ENCODE measurements around the gene AKAP10.
"Not testable (repeated sequence)": the region's sequence is repeated elsewhere in the genome, so short reads cannot be mapped to it uniquely, and the experiment has no call there.

The AKAP10 gene

GRCh38 chr17:19978209-19978802 is 678 bp upstream of the AKAP10 start:
- DNase-seq = no peak

GRCh38 chr17:19975601-19976000 is 2.0 kb downstream of the AKAP10 start:
- DNase-seq = no peak

DNA sequence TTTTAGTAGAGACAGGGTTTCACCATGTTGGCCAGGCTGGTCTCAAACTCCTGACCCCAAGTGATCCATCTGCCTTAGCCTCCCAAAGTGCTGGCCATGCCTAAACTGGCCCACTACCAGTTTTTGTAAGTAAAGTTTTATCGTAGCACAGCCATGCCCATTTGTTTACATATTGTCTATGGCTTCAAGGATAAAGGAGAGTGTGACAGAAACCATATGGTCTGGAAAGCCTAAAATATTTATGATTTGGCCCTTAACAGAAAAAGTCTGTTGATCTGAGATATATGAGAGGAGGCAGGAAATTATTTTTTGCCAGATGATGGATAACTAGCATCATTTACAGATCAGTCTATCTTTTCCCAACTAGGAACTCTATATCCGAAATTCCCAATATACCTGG is 4.5 kb downstream of the AKAP10 start:
- DNase-seq = no peak

- not testable (repeated sequence) for DNase-seq
Observed at GRCh38 chr17:19962954-19963353, 14.7 kb downstream of the AKAP10 start.

DNA sequence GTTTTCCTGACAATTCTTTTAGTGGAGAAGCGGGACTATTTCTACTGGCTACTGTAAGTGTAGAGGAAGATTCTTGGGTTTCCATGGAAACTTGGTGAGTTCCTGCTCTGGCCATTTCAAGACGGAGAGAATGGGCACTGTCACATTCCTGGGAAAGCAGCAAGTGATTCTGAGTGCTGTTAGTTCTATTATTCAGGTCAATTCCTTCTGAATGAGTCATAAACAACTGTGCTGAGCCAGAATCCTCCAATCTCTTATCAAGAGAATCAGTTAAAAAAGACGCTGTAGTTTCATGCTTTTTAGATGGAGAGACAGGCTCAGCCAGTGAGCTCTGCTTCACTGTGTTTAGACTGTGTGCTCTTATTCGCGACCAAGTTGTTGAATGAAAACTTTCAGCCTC is 19.6 kb downstream of the AKAP10 start:
- DNase-seq = no peak

GRCh38 chr17:19955099-19955498 is 22.5 kb downstream of the AKAP10 start:
- DNase-seq = no peak

GRCh38 chr17:19951411-19951810 is 26.2 kb downstream of the AKAP10 start:
- not testable (repeated sequence) for DNase-seq

- not testable (repeated sequence) for DNase-seq
Observed at GRCh38 chr17:19950624-19951195, 26.9 kb downstream of the AKAP10 start.

GRCh38 chr17:19948116-19948943 is 29.3 kb downstream of the AKAP10 start:
- DNase-seq = no peak

GRCh38 chr17:19946921-19947320 is 30.7 kb downstream of the AKAP10 start:
- DNase-seq = no peak

DNA sequence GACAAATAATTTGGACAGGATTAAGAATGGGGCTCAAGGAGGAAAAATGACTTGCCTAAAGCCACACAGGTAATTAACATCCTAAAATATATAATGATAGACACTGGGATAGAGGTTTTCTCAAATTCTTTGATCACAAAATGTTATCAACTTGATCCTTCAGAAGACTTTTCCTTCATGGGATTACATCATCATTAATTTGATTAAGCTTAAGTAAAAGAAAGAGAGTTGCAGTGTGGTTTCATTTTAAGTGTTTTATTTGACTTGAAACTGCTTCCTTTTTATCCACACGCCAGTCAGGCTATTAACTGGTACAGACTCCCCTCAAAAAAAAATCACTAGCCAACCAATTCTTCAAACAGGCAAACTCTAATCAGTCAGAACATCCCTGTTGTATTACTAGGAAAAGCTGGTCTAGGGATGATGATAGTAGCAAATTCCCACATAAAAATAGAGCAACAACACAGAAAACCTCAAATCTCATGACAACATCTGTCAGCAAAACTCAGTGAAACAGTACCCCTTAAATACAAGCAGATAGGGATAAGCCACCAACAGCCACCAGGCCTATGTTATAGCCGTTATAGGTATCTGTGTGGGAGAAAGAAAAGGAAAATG is 32.5 kb downstream of the AKAP10 start:
- no peak for DNase-seq

GRCh38 chr17:19943599-19943998 is 34.0 kb downstream of the AKAP10 start:
- DNase-seq = no peak

GRCh38 chr17:19943026-19943425 is 34.6 kb downstream of the AKAP10 start:
- DNase-seq = no peak

DNA sequence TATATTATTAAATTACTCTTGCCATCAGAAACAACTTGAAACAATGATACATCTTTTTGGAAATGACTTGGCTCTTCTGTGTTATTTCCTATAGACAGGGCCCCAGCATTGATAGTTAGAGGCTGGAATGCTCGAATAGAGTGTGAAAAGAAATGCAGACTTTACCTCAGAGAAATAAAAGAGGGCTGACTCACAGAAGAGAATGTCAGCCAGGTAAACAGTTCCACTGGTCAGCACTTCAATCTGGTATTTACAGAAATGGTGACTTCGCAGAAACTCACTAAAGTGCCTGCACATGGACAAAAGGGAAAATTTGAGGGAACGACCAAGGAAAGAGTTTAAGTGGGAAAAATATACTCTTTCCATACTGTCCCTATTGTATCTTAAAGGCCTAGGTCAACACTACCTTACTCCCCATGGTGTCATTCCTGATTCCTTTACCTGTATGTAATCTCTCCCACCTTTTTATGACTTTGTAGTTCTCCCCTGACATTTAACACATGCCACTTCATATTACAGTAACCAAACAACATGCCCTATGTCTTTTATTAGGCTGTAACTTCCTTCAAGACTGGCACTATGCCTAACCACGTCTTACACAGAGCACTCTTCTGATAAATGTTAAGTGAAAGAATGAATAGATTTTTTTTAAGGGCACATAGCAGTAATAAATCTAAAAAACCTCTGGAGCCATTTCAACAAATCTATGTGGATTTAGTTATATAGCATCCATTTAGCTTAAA is 36.7 kb downstream of the AKAP10 start:
- no peak for DNase-seq

GRCh38 chr17:19939993-19940721 is 37.5 kb downstream of the AKAP10 start:
- no peak for DNase-seq

GRCh38 chr17:19938736-19939135 is 38.9 kb downstream of the AKAP10 start:
- DNase-seq = no peak

DNA sequence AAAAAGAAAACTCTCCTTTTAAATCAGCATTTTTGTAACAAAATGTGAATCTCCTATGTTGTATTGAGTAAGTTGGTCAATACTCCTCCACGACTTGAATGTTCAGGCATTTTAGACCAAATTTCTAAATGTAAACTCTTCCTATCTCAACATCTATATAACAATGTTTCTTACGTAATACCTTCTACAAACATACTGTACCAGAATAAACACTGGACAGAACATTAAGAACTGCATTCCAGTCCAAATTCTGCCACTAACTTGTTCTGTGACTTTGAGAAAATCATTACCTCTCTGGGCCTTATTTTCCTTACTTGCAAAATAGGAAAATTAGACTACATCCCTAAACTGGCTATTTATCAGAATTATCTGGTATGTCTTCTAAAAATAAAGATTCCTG is 40.1 kb downstream of the AKAP10 start:
- no peak for DNase-seq

GRCh38 chr17:19935169-19935568 is 42.5 kb downstream of the AKAP10 start:
- DNase-seq = no peak

- DNase-seq = no peak
Observed at GRCh38 chr17:19933628-19934027, 44.0 kb downstream of the AKAP10 start.

DNA sequence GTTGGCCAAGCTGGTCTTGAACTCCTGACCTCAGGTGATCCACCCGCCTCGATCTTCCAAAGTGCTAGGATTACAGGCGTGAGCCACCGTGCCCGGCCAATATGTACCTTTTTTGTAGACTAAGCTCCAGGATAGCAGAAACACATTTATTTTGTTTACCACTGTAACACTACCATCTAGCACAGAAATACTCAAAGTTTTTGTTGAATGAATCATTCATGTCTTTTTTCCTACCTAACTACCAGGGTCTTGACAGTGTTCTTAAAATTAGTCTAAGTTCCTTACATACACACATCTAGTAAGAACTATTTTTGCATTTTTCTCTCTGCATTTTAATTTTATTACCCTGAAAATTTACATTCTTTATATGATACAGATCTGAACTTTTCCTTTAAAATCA is 44.4 kb downstream of the AKAP10 start:
- no peak for DNase-seq

DNA sequence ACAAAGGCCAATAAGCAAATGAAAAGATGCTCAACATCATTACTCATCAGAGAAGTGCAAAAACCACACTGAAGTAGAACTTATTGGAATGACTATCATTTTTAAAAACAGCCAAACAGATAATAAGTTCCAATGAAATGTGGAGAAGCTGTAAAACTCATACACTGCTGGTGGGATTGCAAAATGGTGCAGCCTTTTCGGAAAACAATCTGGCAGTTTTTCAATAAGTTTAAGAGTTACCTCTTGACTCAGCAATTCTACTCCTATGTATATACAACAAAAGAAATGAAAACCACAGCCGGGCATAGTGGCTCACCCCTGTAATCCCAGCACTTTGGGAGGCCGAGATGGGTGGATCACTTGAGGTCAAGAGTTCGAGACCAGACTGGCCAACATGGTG is 49.3 kb downstream of the AKAP10 start:
- DNase-seq = no peak

DNA sequence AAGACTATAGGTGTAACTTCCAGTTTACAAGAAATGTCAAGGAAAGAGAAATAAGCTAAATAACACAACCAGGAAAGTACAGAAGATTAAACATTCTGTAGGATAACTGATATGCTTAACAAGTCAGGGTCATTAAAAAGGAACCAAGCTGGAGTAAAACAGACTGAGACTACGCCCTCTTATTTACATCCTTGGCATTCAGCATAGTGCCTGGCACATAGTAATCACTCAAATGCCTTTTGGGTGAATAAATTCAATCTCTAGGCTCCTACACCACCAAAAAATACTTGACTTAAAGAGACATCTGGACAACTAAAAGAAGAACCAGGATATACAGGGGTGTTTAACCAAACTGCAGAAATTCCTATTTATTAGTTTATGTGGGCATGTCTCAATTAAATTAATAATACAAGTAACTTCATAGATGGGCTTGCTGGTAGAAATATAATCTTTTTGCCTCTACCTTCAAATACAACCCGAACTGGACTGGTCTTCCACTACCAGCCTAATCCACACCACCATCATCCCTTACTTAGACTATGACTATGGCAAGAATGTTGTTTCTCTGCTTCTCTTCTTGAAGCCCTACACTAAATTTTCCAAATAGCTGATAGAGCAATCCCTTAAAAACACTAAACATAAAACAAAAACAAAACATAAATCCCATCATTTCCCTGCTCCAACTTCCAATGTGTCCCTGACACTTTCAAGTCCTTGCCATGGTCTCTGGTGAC is 62.2 kb downstream of the AKAP10 start:
- no peak for DNase-seq
